DMS79 (cell line): ENCODE data around the gene FOXJ3.
A peak's percentile ranks its signal among the peaks of the same experiment; 100 is the strongest.

ENCODE experiments used
- DNase-seq: peaks from one replicate; lab custom pipeline; 2025; lab: John Stamatoyannopoulos, UW

The FOXJ3 gene

GRCh38 chr1:42189931-42190853 is 144.8 kb downstream of the FOXJ3 start:
- no peak for DNase-seq

DNA sequence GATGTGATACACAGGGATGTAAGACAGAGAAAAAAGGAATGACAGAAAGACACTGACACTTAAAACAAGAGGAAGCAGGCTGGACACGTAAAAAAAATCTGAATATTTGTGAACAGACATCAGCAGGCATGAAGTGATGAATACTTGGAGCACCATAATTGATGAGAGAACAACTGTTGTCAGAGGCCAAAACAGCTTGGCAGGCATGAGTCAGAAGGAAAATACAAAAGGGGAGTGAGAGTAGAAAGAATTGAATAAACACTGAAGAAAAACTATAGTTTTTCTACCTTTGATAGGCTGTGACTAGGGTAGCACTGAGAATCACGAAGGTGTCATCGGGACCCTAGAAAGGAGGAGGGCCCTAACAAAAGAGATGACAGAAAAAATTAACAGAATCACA is 148.9 kb downstream of the FOXJ3 start:
- DNase-seq, result no peak

DNA sequence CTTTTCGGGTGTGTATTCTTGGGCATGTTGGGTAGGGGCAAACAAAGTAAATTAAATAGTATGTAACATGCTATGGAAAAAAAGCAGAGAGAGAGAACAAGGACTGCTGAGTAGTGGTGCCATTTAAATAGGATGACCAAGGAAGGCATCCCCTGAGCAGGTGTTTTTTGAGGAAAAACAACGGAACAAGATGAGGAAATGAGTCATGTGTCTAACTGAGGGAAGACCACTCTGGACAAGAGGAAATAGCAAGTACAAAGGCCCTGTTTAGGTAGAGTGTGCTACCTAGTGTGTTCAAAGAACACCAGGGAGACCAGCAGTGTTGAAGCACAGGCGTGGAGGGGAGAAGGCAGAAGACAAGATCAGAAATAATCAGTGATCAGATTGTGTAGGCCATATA is 150.4 kb downstream of the FOXJ3 start:
- DNase-seq, result no peak

DNA sequence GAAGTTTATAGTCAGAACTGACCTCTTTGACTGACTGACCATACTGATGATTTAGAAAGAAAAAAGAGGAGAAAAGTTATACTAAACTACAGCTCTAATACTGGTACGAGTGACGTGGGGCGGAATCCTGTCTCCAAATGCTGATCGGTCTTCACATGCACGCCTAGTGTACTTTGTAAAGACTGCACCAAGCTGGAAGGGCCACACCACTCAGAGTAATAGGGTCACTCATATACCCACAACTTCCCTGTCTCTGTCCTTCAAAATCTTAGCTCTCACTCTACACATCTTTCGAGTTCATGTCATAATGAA is 151.1 kb downstream of the FOXJ3 start:
- no peak for DNase-seq

- DNase-seq, result no peak
Observed at GRCh38 chr1:42183210-42183956, 151.7 kb downstream of the FOXJ3 start.

- no peak for DNase-seq
Observed at GRCh38 chr1:42181687-42182086, 153.3 kb downstream of the FOXJ3 start.

DNA sequence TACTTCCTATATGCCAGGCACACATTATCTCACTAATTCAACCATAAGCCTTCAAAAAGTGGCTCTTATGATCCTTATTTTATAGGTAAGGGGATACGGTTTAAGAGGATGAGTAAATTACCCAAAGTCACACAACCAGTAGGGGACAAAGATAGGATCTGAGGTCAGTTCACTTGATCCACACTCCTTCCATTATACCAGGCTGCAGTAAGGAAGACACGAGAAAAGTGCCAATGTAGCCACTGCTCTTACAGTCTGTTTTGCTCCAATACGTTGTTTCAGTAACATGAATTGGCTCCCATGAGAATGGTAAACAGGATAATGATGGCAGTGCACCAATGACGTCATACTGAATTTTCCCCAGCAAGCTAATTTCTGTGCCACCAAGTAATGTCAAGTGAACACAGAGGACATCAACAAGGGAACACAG is 155.1 kb downstream of the FOXJ3 start:
- DNase-seq, result no peak

GRCh38 chr1:42179275-42179674 is 155.8 kb downstream of the FOXJ3 start:
- no peak for DNase-seq

GRCh38 chr1:42178249-42178648 is 156.8 kb downstream of the FOXJ3 start:
- DNase-seq, result no peak

GRCh38 chr1:42177541-42177981 is 157.5 kb downstream of the FOXJ3 start:
- DNase-seq, result peak; percentile 91

GRCh38 chr1:42176902-42177519 is 158.0 kb downstream of the FOXJ3 start:
- DNase-seq, result no peak

GRCh38 chr1:42175314-42176054 is 159.6 kb downstream of the FOXJ3 start:
- no peak for DNase-seq

GRCh38 chr1:42173961-42174735 is 160.9 kb downstream of the FOXJ3 start:
- DNase-seq, result no peak

DNA sequence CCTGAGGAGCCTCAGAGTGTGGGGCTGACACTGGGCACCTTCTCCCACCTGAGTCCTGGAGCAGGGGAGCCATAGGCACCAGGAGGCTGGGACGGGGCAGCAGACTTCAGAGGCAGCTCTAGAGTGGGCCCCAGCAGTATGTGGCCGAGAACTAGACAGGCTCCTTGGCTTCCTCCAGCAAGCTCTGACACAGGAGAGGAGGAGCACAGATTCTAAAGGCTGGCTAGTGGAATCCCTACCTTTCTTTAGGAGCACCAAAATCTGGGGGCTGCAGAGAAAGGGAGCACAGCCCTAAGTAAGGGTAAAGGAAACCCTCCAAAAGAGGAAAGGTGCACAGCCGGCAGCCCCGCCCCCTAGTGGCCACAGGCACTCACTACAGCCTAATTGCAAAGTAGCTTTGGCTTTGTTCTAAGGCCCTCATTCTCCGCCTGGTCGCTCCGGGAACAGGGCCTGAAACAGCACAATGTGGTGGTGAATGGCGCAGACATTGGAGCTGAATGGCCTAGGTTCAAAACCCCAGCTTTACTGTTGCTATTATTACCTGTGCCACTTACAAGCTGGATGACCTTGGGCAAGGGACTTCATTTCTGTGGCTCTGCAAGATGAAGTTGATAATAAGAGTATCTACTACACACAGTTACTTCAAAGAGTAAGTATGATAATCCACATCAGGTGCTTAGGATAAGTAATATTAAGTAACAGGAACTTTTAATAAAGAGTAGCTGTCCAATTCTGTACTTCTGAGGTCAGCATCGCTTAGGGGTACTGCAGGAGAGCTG is 161.7 kb downstream of the FOXJ3 start:
- no peak for DNase-seq

GRCh38 chr1:42172381-42173133 is 162.5 kb downstream of the FOXJ3 start:
- DNase-seq, result no peak

DNA sequence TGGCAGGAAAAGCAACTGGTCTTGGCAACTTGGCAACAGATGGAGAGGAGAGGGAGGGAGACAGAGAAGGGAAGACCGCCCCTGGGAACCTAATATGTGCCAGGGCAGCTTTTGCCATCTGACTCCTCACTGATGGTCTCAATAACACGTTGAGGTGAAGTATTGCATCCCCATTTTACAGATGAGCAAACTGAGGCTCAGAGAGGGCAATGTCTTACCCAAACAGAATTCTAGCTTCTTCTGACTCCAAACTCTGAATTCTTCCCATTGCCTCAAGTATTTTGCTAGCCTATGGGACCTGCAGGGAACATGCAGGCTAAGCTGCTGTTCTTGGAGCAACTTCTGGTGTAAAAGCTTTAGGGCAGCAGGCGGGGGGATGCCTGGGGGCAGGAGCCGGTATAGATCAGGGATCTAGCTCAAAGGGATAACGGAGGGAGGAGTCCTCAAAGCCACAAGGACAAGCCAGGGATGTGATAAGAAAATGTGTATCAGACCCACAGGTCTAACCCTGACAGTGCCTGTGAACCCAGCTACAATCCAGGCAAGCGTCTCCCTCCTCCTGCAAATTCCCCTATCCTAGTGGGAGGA is 163.3 kb downstream of the FOXJ3 start:
- DNase-seq, result no peak

- peak; percentile 37 for DNase-seq
Observed at GRCh38 chr1:42170779-42171621, 164.0 kb downstream of the FOXJ3 start.

DNA sequence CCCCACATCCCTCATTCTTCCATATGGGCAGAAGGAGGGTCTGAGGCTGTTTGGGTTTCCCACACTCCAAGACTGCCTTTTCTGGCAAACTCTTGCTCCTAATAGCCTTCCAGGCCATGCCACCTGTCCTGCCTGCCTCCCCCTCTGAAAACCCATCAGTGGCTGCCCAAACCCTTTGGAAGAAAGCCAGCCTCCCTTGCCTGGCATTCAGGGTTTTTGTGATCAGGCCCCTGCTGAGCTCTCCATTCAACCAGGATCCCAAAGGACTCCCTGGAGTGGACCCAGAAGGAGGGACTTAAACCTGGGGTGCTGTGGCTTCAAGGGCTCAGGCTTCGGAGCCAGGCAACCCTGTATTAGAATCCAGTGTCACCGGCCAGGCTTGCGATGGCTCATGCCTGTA is 166.3 kb downstream of the FOXJ3 start:
- DNase-seq, result no peak

- DNase-seq, result no peak
Observed at GRCh38 chr1:42168391-42168670, 166.7 kb downstream of the FOXJ3 start.
